ENCODE measurements around the gene DNAJC7.

GRCh38 chr17:41957031-41957868, 60.0 kb downstream of the DNAJC7 start:
- TF ChIP-seq CTCF (IDR thresholded peaks at IDR 0.05) (no peak), POLR2A (IDR thresholded peaks at IDR 0.05) (no peak)
